NB4 (cell line): ENCODE results near the gene HCRTR2.

Source experiments
- POLR2A ChIP-seq: IDR thresholded peaks from 2 replicates; pipeline ENCODE4 v1.6.1; 2011; ENCODE audit warnings: mild to moderate bottlenecking; ENCODE audit not compliant: insufficient read length; ENCODE audit errors: extremely low read depth
- TF ChIP-seq, protein P1 (sequence below): IDR thresholded peaks from one replicate; pipeline ENCODE4 v1.5.1; 2012; ENCODE audit warnings: low read depth, low read length
- TF ChIP-seq, protein P2 (sequence below): IDR thresholded peaks from 2 replicates; pipeline ENCODE4 v1.6.1; 2011; ENCODE audit warnings: low read depth, low read length

- TF ChIP-seq, protein P1, sequence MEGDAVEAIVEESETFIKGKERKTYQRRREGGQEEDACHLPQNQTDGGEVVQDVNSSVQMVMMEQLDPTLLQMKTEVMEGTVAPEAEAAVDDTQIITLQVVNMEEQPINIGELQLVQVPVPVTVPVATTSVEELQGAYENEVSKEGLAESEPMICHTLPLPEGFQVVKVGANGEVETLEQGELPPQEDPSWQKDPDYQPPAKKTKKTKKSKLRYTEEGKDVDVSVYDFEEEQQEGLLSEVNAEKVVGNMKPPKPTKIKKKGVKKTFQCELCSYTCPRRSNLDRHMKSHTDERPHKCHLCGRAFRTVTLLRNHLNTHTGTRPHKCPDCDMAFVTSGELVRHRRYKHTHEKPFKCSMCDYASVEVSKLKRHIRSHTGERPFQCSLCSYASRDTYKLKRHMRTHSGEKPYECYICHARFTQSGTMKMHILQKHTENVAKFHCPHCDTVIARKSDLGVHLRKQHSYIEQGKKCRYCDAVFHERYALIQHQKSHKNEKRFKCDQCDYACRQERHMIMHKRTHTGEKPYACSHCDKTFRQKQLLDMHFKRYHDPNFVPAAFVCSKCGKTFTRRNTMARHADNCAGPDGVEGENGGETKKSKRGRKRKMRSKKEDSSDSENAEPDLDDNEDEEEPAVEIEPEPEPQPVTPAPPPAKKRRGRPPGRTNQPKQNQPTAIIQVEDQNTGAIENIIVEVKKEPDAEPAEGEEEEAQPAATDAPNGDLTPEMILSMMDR: no peak
- TF ChIP-seq POLR2A: no peak
- TF ChIP-seq, protein P2, sequence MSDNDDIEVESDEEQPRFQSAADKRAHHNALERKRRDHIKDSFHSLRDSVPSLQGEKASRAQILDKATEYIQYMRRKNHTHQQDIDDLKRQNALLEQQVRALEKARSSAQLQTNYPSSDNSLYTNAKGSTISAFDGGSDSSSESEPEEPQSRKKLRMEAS: no peak
Observed at GRCh38 chr6:55136916-55137315, 37.4 kb upstream of the HCRTR2 start.
